Fibroblast of lung (primary cell): ENCODE measurements around the gene CHTOP. TPM values are rescaled to one million over a fixed set of nuclear protein-coding genes. Genes with fewer than 3 reads are reported as not detected.

Experiments
- DNase-seq, 2 donors: peaks; one replicate each; pipeline versions ENCODE4 v3.0.0 to v3.0.0-alpha.2; 2010; ENCODE audit warnings: low read depth in 2 of 2
- H2AFZ ChIP-seq: 2 replicates; pipeline ENCODE4 v1.5.1; 2012; ENCODE audit warnings: low read length, control low read depth, inconsistent platforms
- H3K27ac ChIP-seq: 2 replicates; pipeline ENCODE4 v1.5.1; 2011; ENCODE audit warnings: low read length, control low read depth; ENCODE audit not compliant: insufficient read depth
- H3K27me3 ChIP-seq: 2 replicates; pipeline ENCODE4 v1.5.1; 2011; ENCODE audit warnings: mild to moderate bottlenecking, low read length; ENCODE audit not compliant: control insufficient read depth, insufficient read depth
- H3K36me3 ChIP-seq: 2 replicates; pipeline ENCODE4 v1.5.1; 2011; ENCODE audit warnings: low read length; ENCODE audit not compliant: control insufficient read depth, insufficient read depth
- H3K4me1 ChIP-seq: 2 replicates; pipeline ENCODE4 v1.5.1; 2011; ENCODE audit warnings: low read length; ENCODE audit not compliant: control insufficient read depth, insufficient read depth; ENCODE audit errors: extremely low read depth
- H3K4me2 ChIP-seq: 2 replicates; pipeline ENCODE4 v1.5.1; 2011; ENCODE audit warnings: low read length, control low read depth; ENCODE audit not compliant: insufficient read depth; ENCODE audit errors: extremely low read depth
- H3K4me3 ChIP-seq, 4 experiments: fragments of 200-600 bp in 1 of 4; sonication (generic) in 1 of 4; replicated peaks in 1 of 4; 2 replicates each; pipeline ENCODE4 v1.5.1; 2011 to 2016; ENCODE audit warnings: low read length in 4 of 4, low read depth in 3 of 4, mild to moderate bottlenecking in 3 of 4, control low read depth in 2 of 4, inconsistent platforms in 1 of 4, mixed read lengths in 1 of 4; ENCODE audit not compliant: insufficient read depth in 1 of 4; ENCODE audit errors: control extremely low read depth in 1 of 4
- H3K79me2 ChIP-seq: 2 replicates; pipeline ENCODE4 v1.5.1; 2012; ENCODE audit warnings: mild to moderate bottlenecking, low read length, inconsistent platforms; ENCODE audit not compliant: control insufficient read depth, insufficient read depth
- H3K9ac ChIP-seq: 2 replicates; pipeline ENCODE4 v1.5.1; 2011; ENCODE audit warnings: mild to moderate bottlenecking, low read length, control low read depth; ENCODE audit not compliant: insufficient read depth
- H3K9me3 ChIP-seq: 2 replicates; pipeline ENCODE4 v1.5.1; 2012; ENCODE audit warnings: low read depth, low read length; ENCODE audit not compliant: control insufficient read depth, insufficient read depth
- H4K20me1 ChIP-seq: 2 replicates; pipeline ENCODE4 v1.5.1; 2011; ENCODE audit warnings: low read length; ENCODE audit not compliant: control insufficient read depth, insufficient read depth; ENCODE audit errors: extremely low read depth
- CTCF ChIP-seq, 2 donors: IDR thresholded peaks in 1 of 2; conservative IDR thresholded peaks in 1 of 2; 1 replicate in 1 of 2; 2 replicates in 1 of 2; pipeline ENCODE4 v1.5.1; 2011 to 2012; ENCODE audit warnings: low read length in 2 of 2, control low read depth in 1 of 2, inconsistent platforms in 1 of 2, low read depth in 1 of 2, mild to moderate bottlenecking in 1 of 2
- EZH2 ChIP-seq: IDR thresholded peaks from 2 replicates; pipeline ENCODE4 v1.5.1; 2012; ENCODE audit warnings: low read length, control low read depth, mild to moderate bottlenecking; ENCODE audit errors: missing control alignments
- polyA plus RNA-seq, 2 donors: library from polyadenylated mRNA; depleted of rRNA in 1 of 2; stranded (reverse) in 1 of 2; unstranded in 1 of 2; fragments of >200 nt; gene quantifications; 2 replicates each; pipeline ENCODE4 v1.2.1, GENCODE V29; 2011 to 2012; ENCODE audit warnings: missing spikeins in 1 of 2
- total RNA-seq: library from RNA; depleted of rRNA; stranded (reverse); fragments of >200 nt; gene quantifications from 2 replicates; pipeline ENCODE4 v1.2.1, GENCODE V29; 2014

CHTOP gene
- total and polyA plus RNA-seq, 2 donors (not counting 1 experiment from before 2014, with no cell fraction given), result 34.0 to 47.6 TPM

GRCh38 chr1:153599847-153600246 lies 34.0 kb upstream of the CHTOP start:
- Histone ChIP-seq H3K27ac (peak overlapping the region; percentile 48), H3K9me3 (no peaks in the 10 kb centered on the region), H3K4me2 (no peak overlapping the region), H3K36me3 (no peaks in the 10 kb centered on the region), H3K4me3 (no peak overlapping the region), H3K9ac (no peak overlapping the region), H3K79me2 (no peaks in the 10 kb centered on the region), H4K20me1 (no peaks in the 10 kb centered on the region), H3K27me3 (no peaks in the 10 kb centered on the region), H3K4me1 (peaks cover 17% of the 10 kb centered on the region), H2AFZ (no peak overlapping the region)
- TF ChIP-seq EZH2 (no peak), CTCF (conservative IDR thresholded peaks at IDR 0.05 in 1 of 2, IDR thresholded peaks at IDR 0.05 in 1 of 2; ENCODE audit: low read depth in 1 of 2, low read length in 2 of 2) (no peak)
- no peak for DNase-seq

DNA sequence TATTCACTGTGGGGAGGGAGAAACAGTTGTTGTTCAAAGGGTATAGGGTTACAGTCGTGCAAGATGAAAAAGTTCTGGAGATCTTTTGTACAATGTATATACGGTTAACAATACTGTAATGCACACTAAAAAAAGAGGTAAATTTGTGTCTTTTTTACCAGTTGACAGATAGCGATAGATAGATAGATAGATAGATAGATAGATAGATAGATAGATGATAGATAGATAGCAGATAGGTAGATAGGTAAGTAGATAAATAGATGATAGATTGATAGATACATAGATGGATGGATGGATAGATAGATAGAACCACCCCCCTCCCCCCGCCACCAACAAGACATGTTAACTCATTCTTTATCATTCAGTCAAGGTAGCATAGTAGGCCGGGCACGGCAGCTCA lies 31.1 kb upstream of the CHTOP start:
- Histone ChIP-seq H3K9me3 (no peaks in the 10 kb centered on the region), H3K4me1 (peaks cover 20% of the 10 kb centered on the region), H3K9ac (no peak overlapping the region), H4K20me1 (no peaks in the 10 kb centered on the region), H3K27ac (no peak overlapping the region), H3K36me3 (peaks cover 10% of the 10 kb centered on the region), H2AFZ (no peak overlapping the region), H3K4me2 (no peak overlapping the region), H3K27me3 (no peaks in the 10 kb centered on the region), H3K79me2 (peaks cover 5% of the 10 kb centered on the region), H3K4me3 (no peak overlapping the region)
- DNase-seq, result no peak
- TF ChIP-seq CTCF (conservative IDR thresholded peaks at IDR 0.05 in 1 of 2, IDR thresholded peaks at IDR 0.05 in 1 of 2; ENCODE audit: low read depth in 1 of 2, low read length in 2 of 2), result no peak
- no peak for TF ChIP-seq EZH2

- Histone ChIP-seq H3K27ac (no peak overlapping the region), H3K9ac (no peak overlapping the region), H3K4me2 (no peak overlapping the region), H3K79me2 (peaks cover 39% of the 10 kb centered on the region), H4K20me1 (no peaks in the 10 kb centered on the region), H3K9me3 (no peaks in the 10 kb centered on the region), H3K27me3 (no peaks in the 10 kb centered on the region), H3K4me3 (no peak overlapping the region), H2AFZ (no peak overlapping the region), H3K4me1 (peaks cover 18% of the 10 kb centered on the region), H3K36me3 (peaks cover 15% of the 10 kb centered on the region)
- no peak for DNase-seq
- TF ChIP-seq CTCF (conservative IDR thresholded peaks at IDR 0.05 in 1 of 2, IDR thresholded peaks at IDR 0.05 in 1 of 2; ENCODE audit: low read depth in 1 of 2, low read length in 2 of 2) (no peak), EZH2 (no peak)
Measured at GRCh38 chr1:153606194-153606593, 27.7 kb upstream of the CHTOP start.
